Measurements from ENCODE around the gene IL1RAP.

DNA sequence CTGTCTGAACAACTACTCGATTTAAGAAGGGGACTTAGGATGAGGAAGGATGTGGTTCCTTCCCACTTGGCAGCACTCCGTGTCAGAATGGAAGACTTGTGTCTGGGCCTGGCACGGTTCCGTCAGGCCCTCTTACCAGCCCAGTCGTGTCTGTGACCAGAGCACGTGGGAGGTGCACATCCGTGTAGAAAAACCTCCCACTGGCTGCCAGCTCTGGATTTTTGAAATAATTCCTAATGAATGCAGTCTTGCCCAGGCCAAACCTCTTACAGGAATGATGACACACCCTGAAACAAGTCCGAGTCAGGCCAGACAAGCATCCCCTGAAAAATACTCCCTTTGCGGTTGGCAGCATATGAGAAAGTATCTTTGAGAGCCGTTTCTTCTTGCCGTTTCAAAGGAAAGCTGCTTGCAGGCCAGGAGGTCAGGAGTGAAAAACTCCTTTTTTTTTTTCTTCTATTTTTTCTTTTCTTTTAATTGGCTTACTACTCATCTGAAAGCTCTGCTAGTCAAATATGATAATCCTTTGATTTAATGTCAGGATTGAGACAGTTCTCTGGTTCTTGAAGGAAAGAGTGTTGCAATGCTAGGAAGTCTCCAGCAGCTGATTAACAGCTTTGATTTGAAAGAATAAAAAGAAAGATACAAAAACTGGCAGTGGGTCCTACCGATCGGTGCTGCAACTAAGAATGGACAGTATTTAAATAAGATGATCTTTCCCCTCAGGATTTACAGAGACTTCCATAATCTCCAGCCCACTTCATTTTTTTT lies 19.8 kb downstream of the IL1RAP start:
- TF ChIP-seq POLR2AphosphoS5 (IDR thresholded peaks at IDR 0.05; ENCODE audit: low read depth) = no peak
- TF ChIP-seq, protein P1, sequence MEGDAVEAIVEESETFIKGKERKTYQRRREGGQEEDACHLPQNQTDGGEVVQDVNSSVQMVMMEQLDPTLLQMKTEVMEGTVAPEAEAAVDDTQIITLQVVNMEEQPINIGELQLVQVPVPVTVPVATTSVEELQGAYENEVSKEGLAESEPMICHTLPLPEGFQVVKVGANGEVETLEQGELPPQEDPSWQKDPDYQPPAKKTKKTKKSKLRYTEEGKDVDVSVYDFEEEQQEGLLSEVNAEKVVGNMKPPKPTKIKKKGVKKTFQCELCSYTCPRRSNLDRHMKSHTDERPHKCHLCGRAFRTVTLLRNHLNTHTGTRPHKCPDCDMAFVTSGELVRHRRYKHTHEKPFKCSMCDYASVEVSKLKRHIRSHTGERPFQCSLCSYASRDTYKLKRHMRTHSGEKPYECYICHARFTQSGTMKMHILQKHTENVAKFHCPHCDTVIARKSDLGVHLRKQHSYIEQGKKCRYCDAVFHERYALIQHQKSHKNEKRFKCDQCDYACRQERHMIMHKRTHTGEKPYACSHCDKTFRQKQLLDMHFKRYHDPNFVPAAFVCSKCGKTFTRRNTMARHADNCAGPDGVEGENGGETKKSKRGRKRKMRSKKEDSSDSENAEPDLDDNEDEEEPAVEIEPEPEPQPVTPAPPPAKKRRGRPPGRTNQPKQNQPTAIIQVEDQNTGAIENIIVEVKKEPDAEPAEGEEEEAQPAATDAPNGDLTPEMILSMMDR (conservative IDR thresholded peaks at IDR 0.05; ENCODE audit: low read depth in 2 of 2) = no peak
- TF ChIP-seq, protein P2, sequence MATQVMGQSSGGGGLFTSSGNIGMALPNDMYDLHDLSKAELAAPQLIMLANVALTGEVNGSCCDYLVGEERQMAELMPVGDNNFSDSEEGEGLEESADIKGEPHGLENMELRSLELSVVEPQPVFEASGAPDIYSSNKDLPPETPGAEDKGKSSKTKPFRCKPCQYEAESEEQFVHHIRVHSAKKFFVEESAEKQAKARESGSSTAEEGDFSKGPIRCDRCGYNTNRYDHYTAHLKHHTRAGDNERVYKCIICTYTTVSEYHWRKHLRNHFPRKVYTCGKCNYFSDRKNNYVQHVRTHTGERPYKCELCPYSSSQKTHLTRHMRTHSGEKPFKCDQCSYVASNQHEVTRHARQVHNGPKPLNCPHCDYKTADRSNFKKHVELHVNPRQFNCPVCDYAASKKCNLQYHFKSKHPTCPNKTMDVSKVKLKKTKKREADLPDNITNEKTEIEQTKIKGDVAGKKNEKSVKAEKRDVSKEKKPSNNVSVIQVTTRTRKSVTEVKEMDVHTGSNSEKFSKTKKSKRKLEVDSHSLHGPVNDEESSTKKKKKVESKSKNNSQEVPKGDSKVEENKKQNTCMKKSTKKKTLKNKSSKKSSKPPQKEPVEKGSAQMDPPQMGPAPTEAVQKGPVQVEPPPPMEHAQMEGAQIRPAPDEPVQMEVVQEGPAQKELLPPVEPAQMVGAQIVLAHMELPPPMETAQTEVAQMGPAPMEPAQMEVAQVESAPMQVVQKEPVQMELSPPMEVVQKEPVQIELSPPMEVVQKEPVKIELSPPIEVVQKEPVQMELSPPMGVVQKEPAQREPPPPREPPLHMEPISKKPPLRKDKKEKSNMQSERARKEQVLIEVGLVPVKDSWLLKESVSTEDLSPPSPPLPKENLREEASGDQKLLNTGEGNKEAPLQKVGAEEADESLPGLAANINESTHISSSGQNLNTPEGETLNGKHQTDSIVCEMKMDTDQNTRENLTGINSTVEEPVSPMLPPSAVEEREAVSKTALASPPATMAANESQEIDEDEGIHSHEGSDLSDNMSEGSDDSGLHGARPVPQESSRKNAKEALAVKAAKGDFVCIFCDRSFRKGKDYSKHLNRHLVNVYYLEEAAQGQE (IDR thresholded peaks at IDR 0.05; ENCODE audit: unreplicated experiment) = no peak
- no peak for TF ChIP-seq ETS1 (IDR thresholded peaks at IDR 0.05)
- TF ChIP-seq EZH2phosphoT487 (IDR thresholded peaks at IDR 0.05; ENCODE audit: unreplicated experiment) = no peak
- TF ChIP-seq STAT1 (IDR thresholded peaks at IDR 0.05; ENCODE audit: unreplicated experiment) = no peak
- no peak for TF ChIP-seq EZH2 (IDR thresholded peaks at IDR 0.05; ENCODE audit: low read depth, unreplicated experiment)
- TF ChIP-seq CREB1 (CRISPR knock-in tag; IDR thresholded peaks at IDR 0.05; ENCODE audit: low read depth) = no peak
